ENCODE results near the gene NUFIP1.
A peak's percentile ranks its signal among the peaks of the same experiment; 100 is the strongest.
"Not testable (repeated sequence)": the region's sequence is repeated elsewhere in the genome, so short reads cannot be mapped to it uniquely, and the experiment has no call there.

Gene NUFIP1

GRCh38 chr13:44969551-44970484 lies 19.5 kb downstream of the NUFIP1 start:
- DNase-seq, result peak; percentile 4

- no peak for DNase-seq
Observed at GRCh38 chr13:44968434-44968815, 20.8 kb downstream of the NUFIP1 start.

- no peak for DNase-seq
Observed at GRCh38 chr13:44967704-44968433, 21.4 kb downstream of the NUFIP1 start.

- no peak for DNase-seq
Observed at GRCh38 chr13:44961997-44962396, 27.3 kb downstream of the NUFIP1 start.

- DNase-seq, result no peak
Observed at GRCh38 chr13:44955406-44955805, 33.9 kb downstream of the NUFIP1 start.

GRCh38 chr13:44954224-44954623 lies 35.0 kb downstream of the NUFIP1 start:
- DNase-seq, result no peak

GRCh38 chr13:44952671-44953070 lies 36.6 kb downstream of the NUFIP1 start:
- DNase-seq, result no peak

GRCh38 chr13:44951184-44951583 lies 38.1 kb downstream of the NUFIP1 start:
- DNase-seq, result no peak

- not testable (repeated sequence) for DNase-seq
Observed at GRCh38 chr13:44943411-44943810, 45.9 kb downstream of the NUFIP1 start.

GRCh38 chr13:44938854-44939253 lies 50.4 kb downstream of the NUFIP1 start:
- no peak for DNase-seq

- DNase-seq, result no peak
Observed at GRCh38 chr13:44936246-44936645, 53.0 kb downstream of the NUFIP1 start.

GRCh38 chr13:44934724-44935123 lies 54.5 kb downstream of the NUFIP1 start:
- DNase-seq, result no peak

GRCh38 chr13:44932850-44933251 lies 56.4 kb downstream of the NUFIP1 start:
- no peak for DNase-seq

GRCh38 chr13:44932171-44932849 lies 57.0 kb downstream of the NUFIP1 start:
- no peak for DNase-seq

GRCh38 chr13:44930963-44931623 lies 58.2 kb downstream of the NUFIP1 start:
- no peak for DNase-seq

- DNase-seq, result no peak
Observed at GRCh38 chr13:44930280-44930679, 59.0 kb downstream of the NUFIP1 start.

- no peak for DNase-seq
Observed at GRCh38 chr13:44929692-44930091, 59.6 kb downstream of the NUFIP1 start.

GRCh38 chr13:44927968-44928367 lies 61.3 kb downstream of the NUFIP1 start:
- no peak for DNase-seq

GRCh38 chr13:44921931-44922758 lies 67.1 kb downstream of the NUFIP1 start:
- no peak for DNase-seq

- DNase-seq, result no peak
Observed at GRCh38 chr13:44921246-44921877, 67.9 kb downstream of the NUFIP1 start.

- no peak for DNase-seq
Observed at GRCh38 chr13:44920013-44920412, 69.3 kb downstream of the NUFIP1 start.

Measured in NCI-H187 treated with DMSO at 0.1 percent for 48 hours (cell line).